ENCODE data around the gene CACNA2D1.

The CACNA2D1 gene

GRCh38 chr7:82230811-82231581 lies 212.6 kb downstream of the CACNA2D1 start:
- DNase-seq (ENCODE audit: low spot score) = no peak

DNA sequence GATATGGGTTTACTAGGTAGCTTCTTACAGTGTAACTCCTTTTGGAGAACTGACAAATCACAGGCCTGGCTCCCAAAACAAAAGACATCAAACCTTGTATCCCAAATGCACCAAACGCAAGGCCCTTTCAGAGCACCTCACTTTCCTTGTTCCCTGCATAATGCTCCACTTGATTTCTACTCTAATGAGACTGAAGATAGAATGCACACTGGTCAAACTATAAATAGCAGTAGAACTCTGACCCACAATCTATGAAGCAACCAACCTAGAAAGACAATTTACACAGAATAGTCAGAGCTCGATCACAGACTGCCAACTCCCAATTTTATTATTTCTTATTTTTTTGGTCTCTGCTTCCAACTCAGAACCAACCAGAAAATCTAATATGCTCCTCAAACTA lies 214.4 kb downstream of the CACNA2D1 start:
- no peak for DNase-seq (ENCODE audit: low spot score)

- DNase-seq (ENCODE audit: low spot score) = no peak
These were observed 217.4 kb downstream of the CACNA2D1 start for GRCh38 chr7:82226191-82226590.

- no peak for DNase-seq (ENCODE audit: low spot score)
These were observed 219.0 kb downstream of the CACNA2D1 start for GRCh38 chr7:82224529-82224928.

DNA sequence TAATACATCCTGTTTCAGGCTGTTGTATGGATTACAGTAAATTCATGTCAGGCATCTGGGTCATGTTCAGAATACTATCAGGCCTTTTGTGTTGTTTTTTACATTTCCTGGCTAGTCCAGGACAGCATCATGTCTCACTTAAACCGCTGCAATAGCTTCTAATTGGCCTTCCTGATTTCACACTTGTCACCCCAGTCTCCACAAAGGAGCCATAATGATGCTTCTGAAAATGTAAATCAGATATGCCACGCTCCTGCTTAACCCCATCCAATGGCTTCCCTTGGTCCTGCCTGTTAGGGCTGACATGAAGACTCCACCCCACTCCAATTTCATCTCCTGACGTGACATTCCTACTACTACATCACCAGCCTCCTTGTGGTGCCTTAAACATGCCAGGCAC lies 220.0 kb downstream of the CACNA2D1 start:
- no peak for DNase-seq (ENCODE audit: low spot score)

GRCh38 chr7:82221152-82221674 lies 222.4 kb downstream of the CACNA2D1 start:
- DNase-seq (ENCODE audit: low spot score) = no peak

DNA sequence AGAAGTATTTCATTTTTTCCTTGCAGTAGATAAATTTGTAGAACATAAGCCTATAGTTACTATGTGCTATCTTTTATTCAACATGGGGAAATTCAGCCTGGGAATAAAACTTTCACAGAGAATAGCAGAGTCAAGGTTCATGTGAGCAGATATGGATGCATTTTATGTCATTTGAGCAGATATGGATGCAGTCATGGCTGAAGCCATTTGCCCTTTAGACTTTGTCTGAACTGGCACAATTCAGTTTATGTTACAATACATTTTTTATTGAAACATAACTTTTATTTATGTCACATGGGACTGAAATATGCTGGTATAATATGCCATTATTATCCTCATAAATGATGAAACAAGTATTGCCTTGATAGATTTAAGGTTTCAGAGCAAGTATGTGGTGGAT lies 231.1 kb downstream of the CACNA2D1 start:
- no peak for DNase-seq (ENCODE audit: low spot score)

GRCh38 chr7:82211333-82211732 lies 232.2 kb downstream of the CACNA2D1 start:
- no peak for DNase-seq (ENCODE audit: low spot score)

GRCh38 chr7:82210416-82211184 lies 233.0 kb downstream of the CACNA2D1 start:
- DNase-seq (ENCODE audit: low spot score) = peak; percentile 18

GRCh38 chr7:82209179-82209747 lies 234.3 kb downstream of the CACNA2D1 start:
- no peak for DNase-seq (ENCODE audit: low spot score)

DNA sequence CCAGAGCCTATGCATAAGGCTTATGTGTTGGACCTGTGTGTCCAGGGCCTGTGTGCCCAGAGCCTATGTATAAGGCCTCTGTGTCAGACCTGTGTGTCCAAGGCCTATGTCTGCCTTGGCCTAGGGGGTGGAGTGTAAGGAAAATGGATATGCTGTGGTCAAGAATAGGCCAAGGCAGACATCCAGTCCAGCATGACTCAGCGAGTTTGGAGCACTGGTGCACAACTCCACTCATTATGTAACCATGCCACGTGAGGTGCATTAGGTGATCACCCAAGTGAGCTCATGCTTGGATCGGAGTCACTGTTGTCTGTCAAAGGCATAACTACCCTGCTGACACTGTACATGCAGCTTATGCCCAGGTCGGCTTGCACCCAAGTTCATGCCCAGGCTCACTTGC lies 238.9 kb downstream of the CACNA2D1 start:
- DNase-seq (ENCODE audit: low spot score) = no peak

GRCh38 chr7:82202965-82203364 lies 240.6 kb downstream of the CACNA2D1 start:
- no peak for DNase-seq (ENCODE audit: low spot score)

GRCh38 chr7:82202107-82202506 lies 241.5 kb downstream of the CACNA2D1 start:
- DNase-seq (ENCODE audit: low spot score) = no peak

- no peak for DNase-seq (ENCODE audit: low spot score)
These were observed 243.0 kb downstream of the CACNA2D1 start for GRCh38 chr7:82200601-82201000.

- no peak for DNase-seq (ENCODE audit: low spot score)
These were observed 249.4 kb downstream of the CACNA2D1 start for GRCh38 chr7:82194016-82194643.

GRCh38 chr7:82188636-82189035 lies 254.9 kb downstream of the CACNA2D1 start:
- DNase-seq (ENCODE audit: low spot score) = no peak

GRCh38 chr7:82185443-82185842 lies 258.1 kb downstream of the CACNA2D1 start:
- DNase-seq (ENCODE audit: low spot score) = no peak

- no peak for DNase-seq (ENCODE audit: low spot score)
These were observed 259.9 kb downstream of the CACNA2D1 start for GRCh38 chr7:82183634-82184033.

- DNase-seq (ENCODE audit: low spot score) = no peak
These were observed 264.3 kb downstream of the CACNA2D1 start for GRCh38 chr7:82179311-82179710.

DNA sequence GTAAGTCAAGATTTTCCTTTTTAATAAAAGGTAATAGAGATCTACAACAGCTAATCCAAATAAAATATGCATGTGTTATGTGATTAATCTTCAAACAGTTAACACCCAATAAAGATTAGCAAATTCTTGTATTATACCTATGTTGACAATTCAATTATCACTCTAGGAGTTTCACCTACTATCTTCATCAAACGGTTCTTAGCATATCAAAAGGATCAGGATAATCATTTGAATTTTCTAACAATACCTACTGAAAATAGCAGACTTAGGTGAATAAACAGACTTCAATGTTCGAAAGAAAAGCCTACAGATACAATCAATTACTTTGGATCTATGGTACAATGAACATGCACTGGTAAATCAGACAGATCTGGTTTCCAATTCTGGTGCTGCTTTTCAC lies 268.3 kb downstream of the CACNA2D1 start:
- no peak for DNase-seq (ENCODE audit: low spot score)

GRCh38 chr7:82173400-82174021 lies 270.1 kb downstream of the CACNA2D1 start:
- DNase-seq (ENCODE audit: low spot score) = no peak

Data from SK-N-DZ (cell line).